ENCODE data around the gene PYCR2.

DNA sequence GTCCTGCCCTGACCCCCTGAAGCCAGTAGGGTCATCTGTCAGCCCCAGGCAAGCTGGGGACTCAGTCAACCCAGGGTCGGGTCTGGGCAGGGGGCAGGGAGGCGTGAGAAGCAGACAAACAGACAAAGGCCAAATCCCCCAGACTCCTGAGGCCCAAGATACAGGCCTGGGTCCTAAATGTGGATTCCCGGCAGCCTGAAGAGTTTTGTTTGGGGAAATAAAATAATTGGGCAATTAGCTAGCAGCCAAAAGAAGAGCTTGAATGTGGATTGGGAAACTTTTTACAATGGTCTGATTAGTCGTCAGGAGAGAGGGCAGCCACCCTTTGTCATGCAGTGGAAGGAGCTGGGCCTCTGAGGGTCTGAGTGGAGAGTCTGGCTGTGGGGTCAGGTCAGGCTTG is 21.5 kb upstream of the PYCR2 start:
- TF ChIP-seq POLR2A (IDR thresholded peaks at IDR 0.05; ENCODE audit: low read depth, low read length): no peak
- TF ChIP-seq POLR2AphosphoS5 (IDR thresholded peaks at IDR 0.05; ENCODE audit: low read depth, low read length): no peak
